G401.6 (cell line): ENCODE results near the gene MUC5AC.

ENCODE experiments used
- FAIRE-seq: peaks from 2 replicates; lab custom pipeline; 2012; peaks lifted over from hg19 to GRCh38; lab: Jason Lieb, UNC

MUC5AC gene

DNA sequence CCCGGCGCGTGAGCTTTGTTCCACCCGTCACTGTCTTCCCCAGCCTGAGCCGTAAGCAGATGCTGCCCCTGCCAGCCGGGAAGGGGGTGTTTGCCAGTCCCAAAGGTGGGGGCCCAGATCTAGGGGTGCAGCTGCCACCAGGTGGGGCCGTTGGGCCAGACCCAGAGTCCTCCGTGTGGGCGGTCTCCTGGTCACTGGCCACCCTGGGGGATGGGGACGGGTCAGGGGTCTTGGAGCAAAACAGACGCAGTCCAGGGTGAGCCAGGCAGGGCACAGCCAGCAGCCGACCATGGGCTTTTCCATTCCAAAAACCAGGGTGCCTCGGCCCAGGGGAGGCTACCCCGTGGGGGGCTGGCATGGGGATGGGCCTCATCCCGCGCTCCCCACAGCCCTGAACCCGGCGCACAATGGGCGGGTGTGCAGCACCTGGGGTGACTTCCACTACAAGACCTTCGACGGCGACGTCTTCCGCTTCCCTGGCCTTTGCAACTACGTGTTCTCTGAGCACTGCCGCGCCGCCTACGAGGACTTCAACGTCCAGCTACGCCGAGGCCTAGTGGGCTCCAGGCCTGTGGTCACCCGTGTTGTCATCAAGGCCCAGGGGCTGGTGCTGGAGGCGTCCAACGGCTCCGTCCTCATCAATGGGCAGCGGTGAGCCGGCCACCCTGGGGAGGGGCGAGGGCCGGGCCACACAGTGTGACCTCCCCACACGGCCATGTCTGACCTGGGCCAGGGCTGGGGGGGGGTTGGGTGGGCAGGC, 68.7 kb downstream of the MUC5AC start:
- FAIRE-seq: no peak

DNA sequence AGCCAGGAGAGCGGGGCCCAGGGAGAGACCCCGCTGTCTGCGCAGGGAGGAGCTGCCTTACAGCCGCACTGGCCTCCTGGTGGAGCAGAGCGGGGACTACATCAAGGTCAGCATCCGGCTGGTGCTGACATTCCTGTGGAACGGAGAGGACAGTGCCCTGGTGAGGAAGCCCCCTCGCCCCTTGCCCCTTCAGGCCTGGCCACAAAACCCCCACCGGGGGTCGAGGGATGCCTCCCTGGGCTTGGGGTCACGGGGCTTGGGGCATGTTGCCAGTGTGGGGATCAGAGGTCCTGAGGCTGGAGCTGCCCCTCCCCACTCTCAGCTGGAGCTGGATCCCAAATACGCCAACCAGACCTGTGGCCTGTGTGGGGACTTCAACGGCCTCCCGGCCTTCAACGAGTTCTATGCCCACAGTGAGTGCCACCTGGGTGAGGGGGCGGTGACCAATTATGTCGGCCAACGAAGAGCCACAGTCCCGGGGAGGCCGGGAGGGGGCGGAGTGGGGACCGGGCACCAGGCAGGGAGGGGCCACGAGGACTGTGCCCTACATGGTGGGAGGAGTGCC, 69.3 kb downstream of the MUC5AC start:
- FAIRE-seq: no peak

DNA sequence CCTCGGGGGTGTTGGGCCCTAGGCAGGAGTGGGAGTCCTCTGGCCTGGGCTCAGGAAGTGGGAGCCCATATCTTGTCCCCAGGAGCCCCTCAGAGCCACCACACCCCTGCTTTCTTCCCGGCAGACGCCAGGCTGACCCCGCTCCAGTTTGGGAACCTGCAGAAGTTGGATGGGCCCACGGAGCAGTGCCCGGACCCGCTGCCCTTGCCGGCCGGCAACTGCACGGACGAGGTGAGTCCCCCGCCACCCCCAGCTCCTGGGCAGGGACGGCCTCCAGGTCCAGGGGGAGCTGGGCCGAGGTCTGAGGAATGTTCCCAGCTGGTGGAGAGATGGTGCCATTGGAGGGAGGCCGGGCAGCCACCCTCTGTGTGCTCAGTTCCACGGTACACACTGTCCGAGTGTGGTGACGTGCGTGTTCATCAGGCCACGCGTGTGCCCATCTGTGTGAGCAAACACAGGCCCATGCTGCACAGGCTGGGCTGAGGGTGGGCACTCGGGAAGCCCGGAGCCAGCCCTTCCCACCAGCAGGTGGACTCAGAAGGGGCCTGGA, 69.9 kb downstream of the MUC5AC start:
- FAIRE-seq: no peak

DNA sequence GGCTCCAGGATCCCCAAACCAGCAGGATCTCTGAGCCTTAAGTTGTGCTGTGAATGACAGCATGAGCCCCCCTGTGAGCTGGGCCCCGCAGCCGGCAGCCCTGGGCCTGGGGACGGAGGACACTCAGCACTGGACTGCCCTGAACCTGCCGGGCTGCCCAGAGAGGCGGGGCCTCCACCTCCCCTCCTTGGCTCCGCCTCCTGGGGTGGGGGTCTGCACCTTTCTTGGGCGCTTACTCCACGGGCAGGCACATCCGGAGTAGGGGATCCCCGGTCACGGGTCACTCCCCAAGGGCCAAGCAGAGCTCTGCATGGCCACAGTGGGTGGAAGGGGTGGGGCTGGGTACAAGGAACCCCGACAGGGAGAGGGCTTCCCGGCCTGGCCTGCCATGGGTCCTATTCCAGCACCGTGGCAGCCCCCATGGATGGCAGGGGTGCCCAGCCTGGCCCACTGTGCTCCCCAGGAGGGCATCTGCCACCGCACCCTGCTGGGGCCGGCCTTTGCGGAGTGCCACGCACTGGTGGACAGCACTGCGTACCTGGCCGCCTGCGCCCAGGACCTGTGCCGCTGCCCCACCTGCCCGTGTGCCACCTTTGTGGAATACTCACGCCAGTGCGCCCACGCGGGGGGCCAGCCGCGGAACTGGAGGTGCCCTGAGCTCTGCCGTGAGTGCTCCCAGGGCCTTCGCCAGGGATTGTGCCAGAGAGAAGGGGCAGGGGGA, 70.5 kb downstream of the MUC5AC start:
- no peak for FAIRE-seq

DNA sequence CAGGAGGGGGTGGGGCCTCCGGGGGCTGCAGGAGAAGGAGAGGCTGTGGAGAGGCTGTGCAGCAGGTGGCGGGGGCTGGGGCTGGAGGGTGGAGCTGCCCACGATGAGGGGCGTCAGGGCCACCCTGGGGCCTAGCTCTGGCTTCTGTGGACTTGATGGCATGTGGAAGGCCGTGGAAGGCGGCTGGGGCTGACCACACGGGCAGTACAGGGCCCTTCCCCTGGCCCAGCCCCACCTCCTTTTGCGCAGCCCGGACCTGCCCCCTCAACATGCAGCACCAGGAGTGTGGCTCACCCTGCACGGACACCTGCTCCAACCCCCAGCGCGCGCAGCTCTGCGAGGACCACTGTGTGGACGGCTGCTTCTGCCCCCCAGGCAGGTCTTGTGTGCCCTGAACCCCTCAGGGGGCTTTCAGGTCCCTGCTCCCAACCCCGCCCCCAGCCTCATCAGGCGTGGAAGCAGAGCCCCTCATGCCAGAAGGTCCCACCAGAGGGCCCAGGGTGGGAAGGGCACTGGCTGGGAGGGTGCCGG, 71.2 kb downstream of the MUC5AC start:
- FAIRE-seq: no peak

DNA sequence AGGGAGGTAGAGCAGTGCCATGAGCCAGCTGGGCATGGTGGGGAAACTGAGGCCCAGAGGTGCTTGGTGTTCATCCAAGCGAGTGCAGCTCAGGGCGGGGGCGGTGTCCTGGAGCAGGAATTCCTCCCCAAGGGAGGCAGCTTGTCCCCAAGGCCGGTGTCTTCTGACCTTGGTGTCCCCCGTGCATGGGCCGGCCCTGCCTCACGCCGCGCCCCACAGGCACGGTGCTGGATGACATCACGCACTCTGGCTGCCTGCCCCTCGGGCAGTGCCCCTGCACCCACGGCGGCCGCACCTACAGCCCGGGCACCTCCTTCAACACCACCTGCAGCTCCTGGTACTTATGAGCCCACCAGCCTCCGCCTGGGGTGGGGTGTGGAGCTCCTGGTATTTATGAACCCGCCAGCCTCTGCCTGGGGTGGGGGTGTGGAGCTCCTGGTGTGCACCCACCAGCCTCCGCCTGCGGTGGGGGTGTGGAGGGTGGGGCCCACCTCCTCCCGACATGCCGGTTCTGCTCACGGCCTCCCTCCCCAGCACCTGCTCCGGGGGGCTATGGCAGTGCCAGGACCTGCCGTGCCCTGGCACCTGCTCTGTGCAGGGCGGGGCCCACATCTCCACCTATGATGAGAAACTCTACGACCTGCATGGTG, 71.8 kb downstream of the MUC5AC start:
- FAIRE-seq: no peak

DNA sequence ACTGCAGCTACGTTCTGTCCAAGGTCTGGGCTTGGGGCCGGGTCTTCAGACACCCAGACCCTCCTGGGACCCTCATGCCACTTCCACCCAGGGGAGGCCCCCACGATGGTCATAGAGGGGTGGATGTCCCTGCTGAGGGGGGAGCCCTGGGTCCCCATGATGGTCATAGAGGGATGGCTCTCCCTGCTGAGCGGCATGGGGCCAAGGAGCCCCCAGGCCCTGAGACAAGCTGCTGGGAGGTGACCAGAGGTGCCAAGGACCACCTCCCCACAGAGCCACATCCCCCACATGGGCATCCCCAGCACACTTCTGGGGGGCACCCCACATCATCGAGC, 72.3 kb downstream of the MUC5AC start:
- FAIRE-seq: no peak

DNA sequence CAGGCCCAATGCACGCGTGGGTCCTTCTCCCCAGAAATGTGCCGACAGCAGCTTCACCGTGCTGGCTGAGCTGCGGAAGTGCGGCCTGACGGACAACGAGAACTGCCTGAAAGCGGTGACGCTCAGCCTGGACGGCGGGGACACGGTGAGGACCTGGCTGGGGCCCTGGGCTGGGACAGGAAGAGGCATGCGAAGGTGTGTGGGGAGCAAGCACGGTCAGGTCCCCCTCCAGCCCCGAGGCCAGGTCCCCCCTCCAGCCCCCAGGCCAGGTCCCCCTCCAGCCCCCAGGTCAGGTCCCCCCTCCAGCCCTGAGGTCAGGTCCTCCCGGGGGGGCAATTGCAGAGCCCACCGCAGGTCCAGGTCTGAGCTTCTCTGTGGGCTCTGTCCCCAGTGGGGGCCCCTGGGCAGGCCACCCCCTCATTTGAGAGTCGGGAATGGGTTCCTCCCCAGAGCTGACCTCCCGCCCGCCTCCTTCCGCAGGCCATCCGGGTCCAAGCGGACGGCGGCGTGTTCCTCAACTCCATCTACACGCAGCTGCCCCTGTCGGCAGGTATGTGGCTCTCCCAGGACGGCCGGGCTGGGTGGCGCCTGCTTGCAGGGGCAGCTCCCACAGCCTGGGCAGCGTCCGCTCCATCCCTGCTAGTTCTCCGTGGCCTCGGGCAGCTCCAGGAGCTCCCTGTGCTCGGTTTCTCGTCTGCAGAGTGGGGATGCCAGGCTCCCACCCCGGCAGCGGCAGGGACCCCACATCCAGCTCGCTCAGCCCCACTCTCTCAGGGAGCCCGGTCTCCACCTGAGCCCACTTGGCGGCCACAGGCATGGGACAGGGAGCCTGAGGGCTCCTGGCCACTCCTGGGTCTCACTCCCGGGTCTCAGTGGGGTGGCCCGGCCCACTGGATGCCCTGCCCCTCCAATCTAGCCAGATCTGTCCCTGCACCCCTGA, 73.0 kb downstream of the MUC5AC start:
- no peak for FAIRE-seq

DNA sequence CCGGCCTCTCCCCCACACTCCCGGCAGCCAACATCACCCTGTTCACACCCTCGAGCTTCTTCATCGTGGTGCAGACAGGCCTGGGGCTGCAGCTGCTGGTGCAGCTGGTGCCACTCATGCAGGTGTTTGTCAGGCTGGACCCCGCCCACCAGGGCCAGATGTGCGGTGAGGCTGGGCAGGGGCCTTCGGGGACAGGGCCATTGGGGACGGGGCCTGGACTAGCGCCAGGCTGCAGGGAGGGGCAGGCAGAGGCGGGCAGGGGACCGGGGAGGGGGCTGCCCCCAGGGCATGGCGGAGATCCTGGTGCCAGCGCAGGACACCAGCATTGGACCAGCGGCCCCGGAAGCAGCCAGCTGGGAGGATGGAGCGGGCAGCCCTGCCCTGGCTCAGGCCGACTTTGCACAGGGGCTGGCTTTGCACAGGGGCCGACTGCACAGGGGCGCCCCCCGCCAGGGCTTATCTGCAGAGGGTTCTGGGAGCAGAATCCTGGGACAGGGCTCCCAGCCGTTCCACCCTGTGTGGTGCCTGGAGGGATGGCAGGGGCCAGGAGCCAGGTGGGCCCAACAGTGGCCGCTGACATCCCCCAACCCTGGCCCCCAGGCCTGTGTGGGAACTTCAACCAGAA, 73.8 kb downstream of the MUC5AC start:
- FAIRE-seq: no peak

DNA sequence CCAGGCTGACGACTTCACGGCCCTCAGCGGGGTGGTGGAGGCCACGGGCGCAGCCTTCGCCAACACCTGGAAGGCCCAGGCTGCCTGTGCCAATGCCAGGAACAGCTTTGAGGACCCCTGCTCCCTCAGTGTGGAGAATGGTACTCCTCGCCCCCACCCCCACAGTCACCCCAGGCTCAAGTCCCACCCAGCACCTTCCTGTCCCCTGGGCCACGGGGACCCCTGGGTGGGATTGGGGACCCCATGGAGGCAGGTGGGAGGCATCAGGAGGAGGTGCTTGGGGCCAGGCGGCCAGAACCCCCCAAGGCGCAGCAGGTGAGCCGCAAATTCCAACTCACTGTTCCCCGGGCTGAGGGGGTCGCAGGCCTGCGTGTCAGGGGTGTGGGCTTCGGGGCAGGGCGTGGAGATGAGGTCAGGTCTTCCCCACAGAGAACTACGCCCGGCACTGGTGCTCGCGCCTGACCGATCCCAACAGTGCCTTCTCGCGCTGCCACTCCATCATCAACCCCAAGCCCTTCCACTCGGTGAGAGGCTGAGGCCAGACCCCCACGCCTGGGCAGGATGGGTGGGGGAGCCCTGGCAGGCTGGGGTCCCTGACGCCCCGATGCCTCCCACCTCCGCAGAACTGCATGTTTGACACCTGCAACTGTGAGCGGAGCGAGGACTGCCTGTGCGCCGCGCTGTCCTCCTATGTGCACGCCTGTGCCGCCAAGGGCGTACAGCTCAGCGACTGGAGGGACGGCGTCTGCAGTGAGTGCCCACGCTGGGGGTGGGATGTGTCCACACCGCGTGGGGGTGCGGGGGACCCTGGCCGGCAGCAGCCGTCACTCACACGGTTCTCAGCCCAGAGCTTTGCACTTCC, 74.5 kb downstream of the MUC5AC start:
- FAIRE-seq: no peak

DNA sequence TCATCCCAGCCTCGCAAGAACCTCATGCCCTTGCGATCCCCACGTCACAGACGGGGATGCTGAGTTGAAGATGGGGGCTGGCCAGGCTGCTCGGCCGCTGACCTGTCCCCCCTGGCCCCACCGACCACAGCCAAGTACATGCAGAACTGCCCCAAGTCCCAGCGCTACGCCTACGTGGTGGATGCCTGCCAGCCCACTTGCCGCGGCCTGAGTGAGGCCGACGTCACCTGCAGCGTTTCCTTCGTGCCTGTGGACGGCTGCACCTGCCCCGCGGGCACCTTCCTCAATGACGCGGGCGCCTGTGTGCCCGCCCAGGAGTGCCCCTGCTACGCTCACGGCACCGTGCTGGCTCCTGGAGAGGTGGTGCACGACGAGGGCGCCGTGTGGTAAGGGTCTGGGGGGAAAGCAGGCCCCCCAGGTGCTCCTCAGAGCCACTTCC, 75.1 kb downstream of the MUC5AC start:
- no peak for FAIRE-seq

DNA sequence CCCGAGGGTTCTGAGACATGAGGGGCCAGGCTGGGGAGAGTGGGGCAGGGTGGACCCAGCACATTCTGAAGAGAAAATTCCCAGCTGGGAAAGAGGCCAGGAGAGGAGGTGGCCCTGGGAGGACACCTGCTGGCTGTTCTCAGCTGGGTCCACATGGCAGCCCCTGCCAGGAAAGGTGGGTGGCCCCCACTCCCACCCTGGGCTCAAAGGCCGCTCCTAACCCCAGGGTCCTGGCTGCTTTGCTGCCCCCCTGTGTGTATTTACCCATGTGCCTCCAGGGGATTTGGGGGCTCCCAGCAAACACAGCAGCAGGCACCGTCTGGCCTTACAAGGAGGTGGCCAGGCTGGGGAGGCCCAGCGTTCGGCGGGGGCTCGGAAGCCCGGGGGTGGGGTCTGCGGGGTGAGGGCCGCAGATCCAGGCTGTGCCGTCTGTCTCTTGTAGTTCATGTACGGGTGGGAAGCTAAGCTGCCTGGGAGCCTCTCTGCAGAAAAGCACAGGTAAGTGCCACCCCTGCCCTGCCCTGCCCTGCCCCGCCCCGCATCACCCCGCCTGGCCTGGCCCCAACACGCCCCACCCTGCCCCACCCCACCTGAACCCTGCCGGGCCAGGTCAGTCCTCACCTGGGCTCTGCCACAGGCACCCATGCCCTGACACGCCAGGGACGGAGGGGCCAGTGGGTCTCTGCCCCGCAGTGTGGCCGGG, 75.7 kb downstream of the MUC5AC start:
- FAIRE-seq: no peak

DNA sequence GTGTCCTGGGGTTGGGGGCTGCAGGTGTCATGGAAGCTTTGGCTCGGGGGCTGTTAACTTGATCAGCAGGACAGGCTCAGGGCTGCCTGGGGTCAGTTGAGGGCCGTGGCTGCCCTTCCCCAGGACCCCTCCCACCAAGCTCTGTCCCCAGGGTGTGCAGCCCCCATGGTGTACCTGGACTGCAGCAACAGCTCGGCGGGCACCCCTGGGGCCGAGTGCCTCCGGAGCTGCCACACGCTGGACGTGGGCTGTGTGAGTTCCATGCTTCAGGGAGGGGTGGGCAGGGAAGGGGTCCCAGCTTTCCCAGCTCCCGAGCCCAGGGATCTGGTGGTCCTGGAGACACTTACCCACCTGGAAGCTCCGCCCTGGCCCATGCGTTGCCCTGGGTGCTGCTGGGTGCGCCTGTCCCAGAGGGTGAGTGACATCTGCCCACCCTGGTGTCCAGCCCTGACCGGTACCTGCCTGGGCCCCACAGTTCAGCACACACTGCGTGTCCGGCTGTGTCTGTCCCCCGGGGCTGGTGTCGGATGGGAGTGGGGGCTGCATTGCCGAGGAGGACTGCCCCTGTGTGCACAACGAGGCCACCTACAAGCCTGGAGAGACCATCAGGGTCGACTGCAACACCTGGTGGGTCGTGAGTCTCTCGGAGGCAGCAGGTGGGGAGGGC, 76.4 kb downstream of the MUC5AC start:
- no peak for FAIRE-seq

DNA sequence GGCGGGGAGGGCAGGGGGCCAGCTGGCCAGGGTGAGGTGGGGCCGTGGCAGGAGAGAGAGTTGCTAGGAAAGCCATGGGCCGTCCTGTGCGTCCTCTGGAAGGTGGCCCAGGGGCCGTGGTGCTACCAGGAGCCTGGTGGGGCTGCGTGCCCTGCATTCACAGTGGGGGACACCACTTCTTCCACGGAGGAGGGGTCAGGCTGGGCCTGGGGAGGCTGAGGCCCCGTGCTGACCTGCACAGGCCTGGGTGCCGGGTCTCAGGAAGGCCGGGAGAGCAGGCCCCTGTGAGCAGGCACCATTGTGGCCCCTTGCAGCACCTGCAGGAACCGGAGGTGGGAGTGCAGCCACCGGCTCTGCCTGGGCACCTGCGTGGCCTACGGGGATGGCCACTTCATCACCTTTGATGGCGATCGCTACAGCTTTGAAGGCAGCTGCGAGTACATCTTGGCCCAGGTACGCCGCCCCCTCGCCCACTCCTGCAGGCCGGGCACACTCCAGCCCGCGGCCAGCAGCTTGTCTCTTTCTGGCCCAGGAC, 77.1 kb downstream of the MUC5AC start:
- FAIRE-seq: no peak

DNA sequence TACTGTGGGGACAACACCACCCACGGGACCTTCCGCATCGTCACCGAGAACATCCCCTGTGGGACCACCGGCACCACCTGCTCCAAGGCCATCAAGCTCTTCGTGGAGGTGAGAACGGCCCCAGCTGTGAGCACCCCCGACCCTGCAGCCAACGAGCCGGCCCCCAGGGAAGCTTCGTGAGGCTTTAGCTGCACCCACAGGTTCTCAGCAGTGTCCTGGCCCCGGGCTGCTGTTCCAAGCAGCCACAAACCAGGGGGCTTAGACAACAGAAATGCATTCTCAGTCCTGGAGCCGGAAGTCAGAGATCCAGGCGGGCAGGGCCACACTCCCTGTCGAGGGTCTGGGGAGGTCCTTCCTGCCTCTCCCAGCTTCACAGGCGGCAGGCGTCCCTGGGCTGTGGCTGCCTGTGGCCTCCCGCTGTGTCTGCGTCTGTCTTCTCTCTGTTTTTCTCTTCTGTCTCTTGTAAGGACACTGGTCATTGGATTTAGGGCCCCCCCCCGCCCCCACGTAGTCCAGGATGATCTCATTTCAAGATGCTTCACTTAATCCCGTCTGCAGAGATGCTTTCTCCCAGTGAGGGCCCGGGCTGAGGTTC, 77.7 kb downstream of the MUC5AC start:
- no peak for FAIRE-seq

DNA sequence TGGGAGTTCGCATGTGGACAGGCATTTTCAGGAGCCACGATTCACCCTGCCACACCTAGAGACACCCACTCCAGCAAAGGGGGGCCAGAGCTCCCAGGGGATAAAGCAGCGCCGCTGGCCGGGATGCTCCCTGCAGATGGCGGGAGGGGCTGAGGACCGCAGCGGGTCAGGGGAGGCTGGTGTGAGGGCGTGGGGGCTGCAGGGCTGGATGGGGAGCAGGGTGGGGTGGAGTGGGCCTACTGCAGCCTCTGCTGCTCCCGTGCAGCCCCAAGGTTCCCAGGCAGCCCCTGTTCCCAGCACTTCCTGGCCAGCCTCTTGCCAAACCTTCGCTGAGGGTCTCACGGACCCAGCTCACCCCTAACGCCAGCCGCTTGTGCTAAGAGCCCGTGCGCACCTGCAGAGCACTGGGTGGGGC, 78.2 kb downstream of the MUC5AC start:
- no peak for FAIRE-seq

DNA sequence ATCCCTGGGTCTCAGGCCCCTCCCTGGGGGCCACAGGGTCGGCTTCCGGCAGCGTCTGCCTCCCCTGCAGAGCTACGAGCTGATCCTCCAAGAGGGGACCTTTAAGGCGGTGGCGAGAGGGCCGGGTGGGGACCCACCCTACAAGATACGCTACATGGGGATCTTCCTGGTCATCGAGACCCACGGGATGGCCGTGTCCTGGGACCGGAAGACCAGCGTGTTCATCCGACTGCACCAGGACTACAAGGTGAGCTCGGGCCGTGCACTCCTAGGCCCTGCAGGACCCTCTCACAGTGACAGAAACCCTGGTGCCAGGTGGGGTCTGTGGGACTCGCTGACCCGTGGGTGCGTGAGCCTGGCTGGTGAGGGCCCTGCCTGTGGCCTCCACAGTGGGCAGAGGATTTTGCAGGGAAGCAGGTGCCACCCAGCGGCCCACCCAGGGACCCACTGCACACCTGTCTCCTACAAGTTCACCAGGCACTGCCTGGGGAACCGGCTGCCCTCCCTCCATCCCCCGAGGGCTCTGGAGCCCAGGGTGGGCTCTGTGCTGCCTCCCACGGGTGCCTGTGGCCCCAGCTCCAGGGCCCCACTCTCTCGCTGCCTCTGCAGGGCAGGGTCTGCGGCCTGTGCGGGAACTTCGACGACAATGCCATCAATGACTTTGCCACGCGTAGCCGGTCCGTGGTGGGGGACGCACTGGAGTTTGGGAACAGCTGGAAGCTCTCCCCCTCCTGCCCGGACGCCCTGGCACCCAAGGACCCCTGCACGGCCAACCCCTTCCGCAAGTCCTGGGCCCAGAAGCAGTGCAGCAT, 78.8 kb downstream of the MUC5AC start:
- no peak for FAIRE-seq
